Tongue (tissue), 2 donors: ENCODE data around the gene TRMU. TPM values are rescaled to one million over a fixed set of nuclear protein-coding genes. Genes with fewer than 3 reads are reported as not detected.

Experiments
- DNase-seq: peaks from one replicate; pipeline ENCODE4 v3.0.0-alpha.2; 2015
- total RNA-seq: library from RNA; depleted of rRNA; stranded (reverse); fragments of >200 nt; gene quantifications from one replicate; pipeline ENCODE4 v1.2.3, GENCODE V29; 2014

TRMU gene
- total RNA-seq, 1 donor from 2014 or later = 28.6 TPM

DNA sequence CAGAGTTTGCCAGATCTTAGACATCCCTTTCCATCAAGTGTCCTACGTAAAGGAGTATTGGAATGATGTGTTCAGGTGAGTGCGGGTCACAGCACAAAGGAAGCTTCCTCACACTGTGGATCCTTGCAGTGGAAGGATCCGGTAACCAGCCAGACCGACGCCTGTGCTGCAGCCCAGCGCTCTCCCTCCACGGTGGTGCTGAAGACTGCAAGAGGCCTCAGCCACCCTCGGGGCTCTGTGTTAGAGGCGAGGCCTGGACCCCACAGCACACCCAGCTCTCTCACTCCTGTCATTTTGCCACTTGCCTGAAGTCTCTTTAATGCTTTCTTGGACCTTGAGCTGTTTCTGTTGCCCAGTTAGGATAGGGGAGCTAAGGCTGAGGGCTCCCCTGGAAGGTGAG lies 2.4 kb downstream of the TRMU start:
- DNase-seq = no peak

DNA sequence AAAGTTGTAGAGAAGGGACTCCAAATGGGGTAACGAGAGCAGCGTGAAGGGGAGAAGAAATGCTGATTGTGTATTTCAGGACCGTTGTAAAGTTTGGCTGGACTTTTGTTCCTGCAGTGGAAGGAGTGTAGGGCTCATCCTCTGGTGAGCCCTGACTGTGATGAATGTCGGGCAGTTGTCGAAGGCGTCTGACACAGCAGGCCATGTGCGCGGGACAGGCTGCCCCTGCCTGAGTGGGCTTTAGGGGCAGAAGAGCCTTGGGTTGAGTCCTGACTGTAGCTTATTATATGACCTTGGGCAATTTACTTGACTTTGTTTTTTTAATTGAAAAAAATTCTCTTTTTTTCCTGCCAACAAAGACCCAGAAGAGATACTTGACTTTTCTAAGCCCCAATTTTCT lies 3.1 kb downstream of the TRMU start:
- DNase-seq = no peak

DNA sequence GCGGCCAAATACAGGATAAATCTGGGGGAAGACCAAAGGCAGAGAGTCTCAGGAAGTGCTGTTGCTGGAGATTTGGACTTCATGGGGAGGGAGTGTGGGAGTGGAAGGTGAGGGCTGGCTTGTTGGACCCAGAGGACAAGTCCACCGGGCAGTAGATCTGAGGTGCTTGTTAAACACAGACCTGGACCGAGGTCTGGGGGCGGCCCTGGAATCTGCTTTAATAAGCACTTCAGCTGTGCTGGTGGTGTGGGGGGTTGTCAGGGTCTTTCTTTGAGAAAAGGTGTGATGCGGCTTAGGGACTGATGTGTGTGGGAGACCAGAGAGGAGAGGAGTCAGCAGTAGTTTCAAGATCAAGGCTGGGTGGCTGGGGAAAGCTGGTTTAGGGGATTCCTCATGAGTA lies 4.4 kb downstream of the TRMU start:
- no peak for DNase-seq

DNA sequence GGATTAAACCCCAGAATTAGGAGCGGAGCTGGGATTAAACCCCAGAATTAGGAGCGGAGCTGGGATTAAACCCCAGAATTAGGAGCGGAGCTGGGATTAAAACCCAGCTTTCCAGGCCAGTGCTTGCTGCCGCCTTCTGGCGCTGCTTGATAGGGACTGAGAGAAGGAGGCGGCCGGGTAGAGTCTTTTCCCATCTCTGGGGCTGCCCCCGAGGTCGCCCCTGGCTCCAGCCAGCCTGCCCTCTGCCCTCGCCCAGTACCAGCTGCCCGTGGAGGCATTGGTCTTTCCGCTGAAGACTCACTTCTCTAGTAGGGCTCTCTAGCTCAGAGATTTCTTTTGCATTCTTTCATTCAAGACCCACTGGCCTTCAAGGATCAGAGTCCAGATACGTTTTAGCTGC lies 5.2 kb downstream of the TRMU start:
- DNase-seq = no peak

DNA sequence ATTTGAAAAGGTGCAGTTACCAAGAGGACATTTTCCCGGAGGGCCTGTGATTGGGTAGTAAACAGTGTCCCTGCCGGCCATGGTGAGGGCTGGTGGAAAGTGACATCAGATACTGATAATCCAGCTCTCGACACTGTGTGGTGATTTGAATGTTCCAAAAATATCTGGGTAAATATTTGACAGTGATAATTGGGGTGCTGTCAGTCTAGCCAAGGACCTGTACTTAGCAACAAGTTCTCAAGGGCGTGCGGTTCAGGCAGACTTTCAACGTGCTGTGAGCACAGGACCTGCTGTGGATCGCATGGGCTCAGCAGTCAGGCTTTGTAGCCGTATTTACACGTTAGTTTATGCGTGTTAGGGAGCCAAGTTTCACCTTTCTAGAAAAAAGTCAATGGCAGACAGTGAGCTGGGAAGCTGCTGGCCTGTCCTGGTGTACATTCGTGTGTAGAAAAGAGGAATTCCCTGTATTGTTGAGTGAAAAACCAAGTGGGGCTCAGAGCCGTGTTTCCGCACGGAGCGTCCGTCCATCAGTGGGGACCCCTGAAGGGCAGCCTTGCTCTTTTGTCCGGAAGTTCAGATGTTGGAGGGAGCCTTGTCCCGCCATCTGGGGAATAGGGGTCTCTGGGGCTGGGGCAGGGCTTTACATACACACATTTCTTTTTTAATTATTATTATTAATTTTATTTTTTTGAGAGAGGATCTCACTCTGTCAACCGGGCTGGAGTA lies 11.3 kb downstream of the TRMU start:
- no peak for DNase-seq

DNA sequence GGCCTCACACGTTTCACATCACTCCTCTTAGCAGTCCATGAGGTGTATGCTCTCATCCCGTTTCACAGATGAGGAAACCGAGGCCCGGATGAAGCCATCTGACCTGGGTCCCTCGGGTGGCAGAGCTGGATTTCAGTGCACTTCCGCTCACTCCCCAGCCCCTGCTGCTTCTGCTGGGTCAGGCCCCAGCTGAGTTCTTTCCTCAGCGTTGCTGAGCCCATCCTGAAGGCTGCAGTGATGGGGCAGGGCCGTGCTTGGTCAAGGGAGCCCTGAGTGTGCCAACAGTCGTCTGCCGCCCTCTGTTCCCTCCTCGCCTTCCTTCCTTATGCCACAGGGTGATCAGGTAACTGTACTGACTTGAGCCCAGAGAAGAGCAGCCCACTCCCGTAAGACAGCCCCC lies 12.1 kb downstream of the TRMU start:
- no peak for DNase-seq

DNA sequence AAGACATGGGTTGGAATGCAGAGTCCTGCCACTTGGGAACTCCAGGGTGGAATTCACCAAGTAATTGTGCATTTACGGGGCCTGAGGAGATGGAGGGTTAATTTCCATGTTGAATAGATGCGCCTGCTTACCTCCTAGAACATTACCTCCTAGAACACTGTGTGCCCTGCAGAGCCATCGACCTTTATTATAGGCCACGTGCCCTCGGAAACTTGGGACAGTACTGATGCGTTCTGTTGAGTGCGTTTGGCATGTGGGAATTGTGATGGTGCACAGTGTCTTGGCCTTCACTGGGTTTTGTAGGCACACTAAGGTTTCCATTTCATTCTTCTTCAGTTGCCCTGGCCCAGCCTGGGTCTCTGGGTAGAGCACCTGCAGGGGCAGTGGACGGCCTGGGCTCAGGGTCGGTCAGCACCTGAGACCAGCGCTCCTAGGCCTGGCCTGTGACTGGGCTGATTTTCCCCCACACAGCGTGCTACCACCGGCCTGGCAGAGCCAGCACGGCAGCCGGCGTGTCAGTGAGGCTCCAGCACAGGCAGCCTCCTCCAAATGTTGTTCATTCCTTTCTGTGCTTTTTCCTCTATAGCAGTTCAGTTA lies 12.7 kb downstream of the TRMU start:
- no peak for DNase-seq

DNA sequence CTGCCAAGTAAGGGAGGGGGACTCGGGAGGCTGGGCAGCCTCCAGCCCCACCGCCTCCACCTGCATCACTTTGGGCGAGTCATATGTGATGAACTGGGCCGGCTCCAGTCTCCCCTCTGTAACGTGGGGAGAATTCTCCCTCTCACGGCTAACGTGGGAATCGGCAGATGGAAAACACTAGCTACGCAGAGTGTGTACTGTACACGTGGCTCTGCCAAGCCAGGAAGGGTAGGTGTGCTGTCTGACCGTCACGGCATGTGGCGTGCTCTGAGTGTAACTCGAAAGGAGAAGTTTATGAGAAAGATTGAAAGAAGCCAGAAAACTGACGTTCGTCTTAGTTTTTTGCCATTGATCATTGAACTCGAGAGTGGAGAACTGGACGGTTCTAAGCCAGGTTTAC lies 13.7 kb downstream of the TRMU start:
- DNase-seq = no peak

DNA sequence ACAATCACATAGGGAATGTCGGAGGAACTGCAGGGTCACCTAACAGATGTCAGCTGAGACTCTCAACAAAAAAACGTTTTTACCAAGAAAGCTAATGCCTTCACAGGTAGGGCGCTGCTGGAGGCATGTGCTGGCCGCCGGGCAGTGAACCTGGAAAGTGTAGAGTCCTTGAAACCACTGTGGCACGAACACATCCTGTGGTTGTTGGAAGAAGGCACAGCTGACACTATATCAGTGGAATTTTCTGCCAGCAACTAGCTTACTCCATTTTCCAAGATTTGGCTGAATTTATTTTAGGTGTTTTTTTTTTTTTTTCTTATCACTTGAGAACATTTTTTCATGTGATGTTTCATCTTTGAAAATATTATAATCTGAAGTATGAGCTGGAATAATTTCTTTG lies 14.2 kb downstream of the TRMU start:
- no peak for DNase-seq

DNA sequence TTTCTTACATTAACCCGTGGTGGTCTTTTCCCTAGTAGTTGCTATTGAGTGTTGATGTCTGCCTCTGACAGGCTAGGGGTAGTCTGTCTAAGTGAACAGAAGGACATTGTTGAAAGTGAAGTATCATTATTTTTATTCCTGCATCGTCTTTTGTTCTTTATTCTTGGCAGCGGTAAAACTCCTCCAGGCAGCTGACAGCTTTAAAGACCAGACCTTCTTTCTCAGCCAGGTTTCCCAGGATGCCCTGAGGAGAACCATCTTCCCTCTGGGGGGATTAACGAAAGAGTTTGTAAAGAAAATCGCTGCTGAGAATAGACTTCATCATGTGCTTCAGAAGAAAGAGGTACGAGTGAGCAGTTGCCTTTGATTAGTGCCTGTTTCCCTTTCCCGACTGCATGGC lies 14.6 kb downstream of the TRMU start:
- no peak for DNase-seq

DNA sequence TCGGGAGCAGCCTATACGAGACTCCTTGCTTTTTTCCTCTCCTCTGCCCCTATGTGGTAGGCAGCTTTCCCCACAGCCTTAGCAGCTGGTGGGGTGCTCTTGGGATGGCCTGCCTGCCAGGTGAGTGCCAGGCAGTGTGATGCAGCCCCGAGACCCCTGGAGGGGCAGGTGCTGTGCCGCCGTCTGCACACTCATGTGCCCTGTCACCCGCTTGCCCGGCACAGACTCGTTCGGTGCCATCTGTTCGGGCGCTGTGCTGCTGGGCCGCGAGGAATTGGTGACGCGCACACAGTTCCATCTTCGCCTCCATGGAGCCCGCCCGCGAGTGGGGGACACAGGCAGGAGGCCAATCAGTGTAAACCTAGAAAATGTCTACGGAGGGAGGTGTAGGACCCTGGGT lies 15.1 kb downstream of the TRMU start:
- DNase-seq = no peak

DNA sequence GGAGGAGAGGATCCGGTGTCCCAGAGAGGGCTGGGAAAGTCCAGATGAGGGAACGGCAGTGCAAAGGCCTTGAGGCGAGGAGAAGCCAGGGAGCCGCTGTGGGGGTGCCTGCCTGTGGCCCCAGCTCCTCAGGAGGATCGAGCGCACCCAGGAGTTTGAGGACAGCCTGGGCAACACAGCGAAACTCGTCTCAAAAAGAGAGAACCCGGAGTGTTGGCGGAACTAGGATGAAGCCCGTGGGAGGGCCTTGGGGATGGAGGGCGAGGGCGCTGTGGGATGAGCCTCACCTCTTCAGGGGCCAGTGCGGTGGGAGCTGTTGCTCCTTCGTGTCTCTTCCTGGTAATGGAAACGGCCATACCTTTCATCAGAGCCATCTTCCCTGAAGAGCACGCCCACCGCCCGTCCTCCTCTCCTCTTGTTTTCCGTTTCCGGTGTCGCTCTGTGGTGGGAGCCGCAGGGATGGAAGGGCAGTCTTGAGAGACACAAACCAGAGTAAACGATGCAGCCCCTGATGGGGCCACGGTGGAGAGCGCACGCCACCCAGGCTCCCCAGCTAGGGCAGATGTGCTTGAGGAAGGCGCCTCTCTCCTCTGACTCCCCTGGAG lies 15.7 kb downstream of the TRMU start:
- no peak for DNase-seq

DNA sequence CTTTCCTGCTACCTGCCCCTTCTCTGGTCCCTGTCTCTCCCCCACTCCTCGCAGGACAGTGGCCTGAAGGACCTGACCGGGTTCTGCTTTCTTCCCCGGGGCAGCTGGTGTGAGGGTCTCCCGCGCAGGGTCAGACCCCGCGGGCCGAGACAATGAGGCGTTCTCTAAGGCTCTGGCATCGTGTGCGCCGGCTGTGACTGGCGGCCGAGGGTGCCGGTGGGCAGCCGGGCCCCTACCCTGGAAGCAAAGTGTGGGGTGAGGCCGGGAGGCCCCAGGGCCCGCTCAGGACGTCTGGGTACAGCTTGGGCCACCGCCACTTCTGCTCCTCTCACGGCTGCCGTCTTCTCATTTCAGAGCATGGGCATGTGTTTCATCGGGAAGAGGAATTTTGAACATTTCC lies 16.3 kb downstream of the TRMU start:
- no peak for DNase-seq

DNA sequence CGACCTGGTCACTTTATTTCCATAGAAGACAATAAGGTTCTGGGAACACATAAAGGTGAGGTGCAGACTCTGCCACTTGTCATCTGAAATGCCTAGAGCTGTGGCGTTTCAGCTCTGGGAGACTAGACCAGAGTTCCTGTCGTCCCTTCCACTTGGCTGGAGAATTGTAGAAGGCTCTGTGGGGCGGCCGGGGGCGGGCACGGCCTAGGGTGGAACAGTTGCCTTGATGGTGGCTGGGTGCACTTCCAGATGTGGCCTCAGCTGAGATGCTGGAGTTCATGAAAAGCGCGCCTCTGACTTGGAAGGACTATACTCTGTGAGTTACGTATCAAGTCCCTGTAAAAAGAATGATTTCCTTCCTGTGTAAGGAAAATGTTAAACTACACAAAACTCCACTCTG lies 16.8 kb downstream of the TRMU start:
- DNase-seq = no peak

DNA sequence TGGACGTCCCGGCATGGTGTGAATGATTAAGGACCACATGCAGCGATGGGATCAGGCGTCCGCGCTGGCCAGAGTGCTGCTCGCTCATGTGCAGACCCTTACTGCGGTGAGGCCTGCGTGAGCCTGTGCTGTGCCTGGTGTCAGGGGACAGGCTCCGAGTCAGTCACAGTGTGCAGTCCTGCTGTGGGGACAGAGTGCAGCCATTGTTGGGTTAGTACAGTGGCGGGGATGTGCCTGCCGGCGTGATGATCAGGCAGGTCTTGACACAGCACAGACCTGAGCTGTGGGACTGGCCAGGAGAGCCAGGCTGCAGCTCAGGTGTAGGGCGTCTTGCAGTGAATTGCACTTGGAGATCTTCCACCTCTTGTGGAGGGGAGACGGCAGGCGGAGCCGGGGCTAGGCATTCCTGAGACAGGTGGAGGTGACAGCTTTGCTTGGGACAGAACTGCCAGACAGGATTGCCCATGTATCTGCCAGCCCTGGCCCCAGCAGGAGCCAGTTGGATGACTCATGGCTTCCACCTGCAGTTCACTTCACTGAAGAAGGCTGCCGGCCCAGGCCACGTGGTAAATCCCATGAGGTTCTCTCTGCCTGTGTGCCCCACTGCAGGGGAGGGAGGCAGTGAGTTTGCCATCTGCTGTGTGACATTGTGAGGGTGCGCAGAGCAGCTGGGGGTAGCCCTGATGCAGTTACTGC lies 17.3 kb downstream of the TRMU start:
- peak; percentile 32 for DNase-seq

DNA sequence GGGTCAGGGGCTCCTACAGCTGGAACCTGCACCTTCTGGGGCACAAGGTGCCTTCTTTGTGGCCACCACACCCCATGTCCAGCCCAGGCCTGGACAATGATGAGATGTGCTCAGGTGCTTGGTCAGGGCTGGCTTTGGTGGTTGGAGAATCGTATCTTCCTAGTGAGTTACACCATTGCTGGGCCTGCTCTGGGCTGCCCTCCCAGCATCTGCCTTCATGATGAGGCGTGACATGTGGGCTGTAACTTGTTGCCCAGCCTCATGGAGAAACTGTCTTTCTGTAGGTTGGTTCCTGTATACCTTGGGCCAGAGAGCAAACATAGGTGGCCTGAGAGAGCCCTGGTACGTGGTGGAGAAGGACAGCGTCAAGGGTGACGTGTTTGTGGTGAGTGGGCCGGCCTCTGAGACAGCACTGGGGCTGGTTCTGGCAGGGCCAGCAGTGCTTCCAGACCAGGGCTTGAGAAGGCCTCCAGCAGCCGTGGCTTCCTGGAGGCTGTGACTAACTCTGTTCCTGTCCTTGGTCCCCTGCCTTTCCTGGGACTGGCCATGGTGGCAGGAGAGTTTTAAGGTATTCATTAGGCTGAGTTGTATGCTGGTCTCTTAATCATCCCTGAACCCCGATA lies 18.1 kb downstream of the TRMU start:
- DNase-seq = no peak

DNA sequence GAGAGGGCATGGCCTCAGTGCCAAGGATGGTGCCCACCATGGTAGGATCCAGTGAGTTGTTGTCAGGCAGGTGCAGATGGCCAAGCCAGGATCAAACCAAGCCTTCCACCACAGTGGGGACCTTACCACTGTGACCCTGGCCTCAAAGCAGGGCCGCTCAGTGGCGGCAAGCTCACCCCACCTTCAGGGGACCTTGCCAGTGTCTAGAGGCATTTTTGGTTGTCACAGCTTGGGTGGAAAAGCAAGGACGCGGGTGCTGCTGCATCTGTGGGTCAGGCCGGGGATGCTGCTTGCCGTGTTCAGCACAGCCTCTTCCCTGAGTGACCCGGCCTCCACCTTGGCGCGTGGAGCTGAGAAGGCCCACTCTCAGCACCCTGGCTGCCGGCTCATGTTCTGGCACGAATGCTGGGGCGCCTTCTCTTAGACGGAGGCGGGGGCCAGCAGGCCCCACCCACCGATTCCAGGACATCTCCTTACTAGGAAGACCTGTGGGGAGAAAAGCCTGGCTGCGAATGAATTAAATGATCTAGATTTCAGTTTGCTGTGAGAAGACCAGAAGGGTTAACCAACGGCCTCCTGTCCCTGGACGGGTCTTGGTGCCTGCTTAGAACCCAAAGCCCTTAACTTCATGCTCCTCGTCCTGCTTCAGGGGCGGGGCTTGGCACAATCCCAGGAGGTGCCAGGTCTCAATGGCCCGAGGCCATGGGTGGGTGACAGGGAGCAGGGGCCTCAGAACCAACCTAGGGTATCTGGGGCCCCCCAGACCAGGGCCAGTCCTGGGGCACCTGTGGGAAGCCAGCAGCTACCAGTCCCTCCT lies 18.9 kb downstream of the TRMU start:
- DNase-seq = no peak

DNA sequence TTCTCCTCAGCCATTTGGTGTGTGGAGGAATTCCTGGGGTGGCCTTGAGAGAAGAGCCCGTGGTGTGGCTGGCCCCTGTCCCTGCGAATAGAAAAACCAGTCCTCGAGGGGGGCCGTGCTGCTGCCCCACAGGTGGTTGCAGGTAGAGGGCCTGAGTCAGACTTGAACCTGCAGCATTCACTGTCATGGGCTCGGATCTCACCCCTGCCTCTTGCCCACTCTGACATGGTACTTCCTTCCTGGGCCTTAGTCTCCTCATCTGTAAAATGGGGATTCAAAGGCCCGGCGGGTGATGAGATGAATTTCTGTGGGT lies 19.4 kb downstream of the TRMU start:
- no peak for DNase-seq

DNA sequence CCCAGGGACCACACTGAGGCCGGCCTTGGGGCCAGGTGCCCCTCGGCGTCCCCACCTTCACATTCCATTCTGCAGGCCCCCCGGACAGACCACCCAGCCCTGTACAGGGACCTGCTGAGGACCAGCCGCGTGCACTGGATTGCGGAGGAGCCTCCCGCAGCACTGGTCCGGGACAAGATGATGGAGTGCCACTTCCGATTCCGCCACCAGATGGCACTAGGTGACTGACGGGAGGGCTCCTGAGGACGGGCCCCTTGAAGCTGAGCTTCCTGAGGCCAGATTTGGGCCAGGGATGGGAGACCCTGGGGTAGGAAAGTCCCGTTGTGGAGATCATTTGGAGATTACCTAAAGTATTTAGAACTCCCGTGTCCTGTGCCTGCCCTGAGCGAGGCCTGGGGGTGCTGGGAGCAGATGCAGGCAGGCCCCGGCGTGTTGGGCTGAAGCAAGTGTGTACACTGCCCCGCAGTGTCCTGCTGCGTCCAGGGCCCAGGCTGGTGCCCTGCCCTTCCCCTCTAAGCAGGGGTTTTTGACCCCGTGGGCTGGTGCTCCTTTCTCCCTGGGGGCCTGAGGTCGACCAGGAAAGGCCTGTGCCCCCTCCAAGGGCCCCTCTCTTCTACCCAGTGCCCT lies 20.0 kb downstream of the TRMU start:
- peak; percentile 89 for DNase-seq

DNA sequence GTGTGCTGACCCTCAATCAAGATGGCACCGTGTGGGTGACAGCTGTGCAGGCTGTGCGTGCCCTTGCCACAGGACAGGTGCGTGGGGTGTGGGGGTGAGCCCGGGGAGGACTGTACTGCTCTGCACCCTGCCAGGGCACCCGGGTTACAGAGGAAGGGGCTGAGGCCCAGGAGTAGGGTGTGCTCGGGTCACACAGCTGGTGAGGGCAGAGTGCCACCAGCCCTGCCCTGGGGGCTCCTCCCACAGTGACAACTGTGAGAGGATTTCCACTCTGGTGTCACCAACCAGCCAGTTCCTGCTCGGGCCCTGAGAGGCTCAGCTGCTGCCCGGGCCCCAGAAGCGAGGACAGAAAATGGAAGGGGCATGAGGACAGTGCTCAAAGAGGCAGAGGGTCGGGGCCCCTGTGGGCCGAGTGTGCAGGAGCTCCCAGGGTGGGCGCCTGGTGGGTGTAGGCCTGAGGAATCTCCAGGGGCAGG lies 20.5 kb downstream of the TRMU start:
- DNase-seq = peak; percentile 75
